Activated naive CD4-positive, alpha-beta T cell treated with anti-CD3 and anti-CD28 coated beads, Interleukin-2, amount 50 U/mL, for 24 hours (primary cell): Measurements from ENCODE around the gene CLMP.
"Not testable (repeated sequence)": the region's sequence is repeated elsewhere in the genome, so short reads cannot be mapped to it uniquely, and the experiment has no call there.

Source experiments
- H3K27ac Mint-ChIP-seq: one replicate; pipeline ENCODE4 v1.8.0; 2021; ENCODE audit warnings: mild to moderate bottlenecking, mixed read lengths
- H3K27me3 Mint-ChIP-seq: one replicate; pipeline ENCODE4 v1.8.0; 2021; ENCODE audit warnings: mixed read lengths
- H3K36me3 Mint-ChIP-seq: one replicate; pipeline ENCODE4 v1.8.0; 2021; ENCODE audit warnings: mixed read lengths
- H3K4me1 Mint-ChIP-seq: one replicate; pipeline ENCODE4 v1.8.0; 2021; ENCODE audit warnings: mixed read lengths
- H3K4me3 Mint-ChIP-seq: one replicate; pipeline ENCODE4 v1.8.0; 2021; ENCODE audit warnings: mild to moderate bottlenecking, mixed read lengths
- H3K9me3 Mint-ChIP-seq: one replicate; pipeline ENCODE4 v1.8.0; 2021; ENCODE audit warnings: mixed read lengths

CLMP gene

GRCh38 chr11:123148965-123149364 is 46.1 kb downstream of the CLMP start:
- Mint-ChIP-seq H3K4me3 (no peak overlapping the region), H3K4me1 (no peaks in the 10 kb centered on the region), H3K27me3 (no peaks in the 10 kb centered on the region), H3K9me3 (no peaks in the 10 kb centered on the region), H3K27ac (no peak overlapping the region), H3K36me3 (no peaks in the 10 kb centered on the region)

- no peak overlapping the region for H3K4me3 Mint-ChIP-seq
- H3K27me3 Mint-ChIP-seq, result no peaks in the 10 kb centered on the region
- H3K36me3 Mint-ChIP-seq, result no peaks in the 10 kb centered on the region
- no peaks in the 10 kb centered on the region for H3K9me3 Mint-ChIP-seq
- H3K27ac Mint-ChIP-seq, result no peak overlapping the region
- no peaks in the 10 kb centered on the region for H3K4me1 Mint-ChIP-seq
These were observed 49.4 kb downstream of the CLMP start for GRCh38 chr11:123145661-123146060.

GRCh38 chr11:123145220-123145619 is 49.8 kb downstream of the CLMP start:
- H3K36me3 Mint-ChIP-seq, result no peaks in the 10 kb centered on the region
- H3K9me3 Mint-ChIP-seq, result no peaks in the 10 kb centered on the region
- no peak overlapping the region for H3K4me3 Mint-ChIP-seq
- no peak overlapping the region for H3K27ac Mint-ChIP-seq
- no peaks in the 10 kb centered on the region for H3K4me1 Mint-ChIP-seq
- no peaks in the 10 kb centered on the region for H3K27me3 Mint-ChIP-seq

- Mint-ChIP-seq H3K4me1 (no peaks in the 10 kb centered on the region), H3K4me3 (no peak overlapping the region), H3K27me3 (no peaks in the 10 kb centered on the region), H3K27ac (no peak overlapping the region), H3K36me3 (no peaks in the 10 kb centered on the region), H3K9me3 (no peaks in the 10 kb centered on the region)
These were observed 50.3 kb downstream of the CLMP start for GRCh38 chr11:123144707-123145106.

- H3K27me3 Mint-ChIP-seq, result peaks cover 2% of the 10 kb centered on the region
- H3K4me1 Mint-ChIP-seq, result no peaks in the 10 kb centered on the region
- no peak overlapping the region for H3K4me3 Mint-ChIP-seq
- no peaks in the 10 kb centered on the region for H3K9me3 Mint-ChIP-seq
- H3K36me3 Mint-ChIP-seq, result no peaks in the 10 kb centered on the region
- H3K27ac Mint-ChIP-seq, result no peak overlapping the region
These were observed 51.1 kb downstream of the CLMP start for GRCh38 chr11:123143921-123144320.

GRCh38 chr11:123143476-123143875 is 51.6 kb downstream of the CLMP start:
- Mint-ChIP-seq H3K36me3 (no peaks in the 10 kb centered on the region), H3K4me3 (no peak overlapping the region), H3K27me3 (peaks cover 2% of the 10 kb centered on the region), H3K4me1 (no peaks in the 10 kb centered on the region), H3K9me3 (no peaks in the 10 kb centered on the region), H3K27ac (no peak overlapping the region)

GRCh38 chr11:123139206-123139605 is 55.8 kb downstream of the CLMP start:
- Mint-ChIP-seq H3K27ac (no peak overlapping the region), H3K4me3 (no peak overlapping the region), H3K4me1 (no peaks in the 10 kb centered on the region), H3K9me3 (no peaks in the 10 kb centered on the region), H3K36me3 (no peaks in the 10 kb centered on the region), H3K27me3 (peaks cover 2% of the 10 kb centered on the region)

- no peaks in the 10 kb centered on the region for H3K4me1 Mint-ChIP-seq
- peaks cover 2% of the 10 kb centered on the region for H3K27me3 Mint-ChIP-seq
- H3K36me3 Mint-ChIP-seq, result no peaks in the 10 kb centered on the region
- no peak overlapping the region for H3K4me3 Mint-ChIP-seq
- H3K9me3 Mint-ChIP-seq, result no peaks in the 10 kb centered on the region
- H3K27ac Mint-ChIP-seq, result no peak overlapping the region
These were observed 57.4 kb downstream of the CLMP start for GRCh38 chr11:123137431-123138224.

- Mint-ChIP-seq H3K27me3 (peaks cover 2% of the 10 kb centered on the region), H3K27ac (no peak overlapping the region)
These were observed 59.1 kb downstream of the CLMP start for GRCh38 chr11:123135863-123136446.

GRCh38 chr11:123132881-123133280 is 62.2 kb downstream of the CLMP start:
- Mint-ChIP-seq H3K4me3 (no peak overlapping the region), H3K4me1 (peaks cover 4% of the 10 kb centered on the region), H3K27ac (no peak overlapping the region), H3K9me3 (no peaks in the 10 kb centered on the region), H3K27me3 (no peaks in the 10 kb centered on the region), H3K36me3 (no peaks in the 10 kb centered on the region)

More at GRCh38 chr11:123135863-123136446, 59.1 kb downstream of the CLMP start:
- Mint-ChIP-seq H3K36me3 (no peaks in the 10 kb centered on the region), H3K9me3 (no peaks in the 10 kb centered on the region), H3K4me1 (no peaks in the 10 kb centered on the region), H3K4me3 (no peak overlapping the region)

- not testable (repeated sequence) for H3K27ac Mint-ChIP-seq, H3K27me3 Mint-ChIP-seq, H3K4me1 Mint-ChIP-seq, H3K36me3 Mint-ChIP-seq, H3K4me3 Mint-ChIP-seq, H3K9me3 Mint-ChIP-seq
These were observed 62.8 kb downstream of the CLMP start for GRCh38 chr11:123132034-123132766.

GRCh38 chr11:123129920-123130319 is 65.1 kb downstream of the CLMP start:
- Mint-ChIP-seq H3K9me3 (no peaks in the 10 kb centered on the region), H3K4me3 (no peak overlapping the region), H3K4me1 (peaks cover 4% of the 10 kb centered on the region), H3K27me3 (no peaks in the 10 kb centered on the region), H3K27ac (no peak overlapping the region), H3K36me3 (no peaks in the 10 kb centered on the region)

GRCh38 chr11:123125169-123125568 is 69.9 kb downstream of the CLMP start:
- Mint-ChIP-seq H3K4me3 (no peak overlapping the region), H3K36me3 (peaks cover 1% of the 10 kb centered on the region), H3K4me1 (peaks cover 4% of the 10 kb centered on the region), H3K27me3 (peaks cover 5% of the 10 kb centered on the region), H3K9me3 (no peaks in the 10 kb centered on the region), H3K27ac (no peak overlapping the region)

GRCh38 chr11:123122852-123123251 is 72.2 kb downstream of the CLMP start:
- Mint-ChIP-seq H3K4me3 (no peak overlapping the region), H3K36me3 (peaks cover 2% of the 10 kb centered on the region), H3K27me3 (peaks cover 5% of the 10 kb centered on the region), H3K4me1 (no peaks in the 10 kb centered on the region), H3K27ac (no peak overlapping the region), H3K9me3 (no peaks in the 10 kb centered on the region)

GRCh38 chr11:123122341-123122740 is 72.7 kb downstream of the CLMP start:
- Mint-ChIP-seq H3K9me3 (no peaks in the 10 kb centered on the region), H3K27ac (no peak overlapping the region), H3K27me3 (peaks cover 5% of the 10 kb centered on the region), H3K4me1 (no peaks in the 10 kb centered on the region), H3K4me3 (no peak overlapping the region), H3K36me3 (peaks cover 2% of the 10 kb centered on the region)

- Mint-ChIP-seq H3K27me3 (peaks cover 1% of the 10 kb centered on the region), H3K4me1 (peaks cover 2% of the 10 kb centered on the region), H3K4me3 (no peak overlapping the region), H3K36me3 (peaks cover 4% of the 10 kb centered on the region), H3K27ac (no peak overlapping the region), H3K9me3 (no peaks in the 10 kb centered on the region)
These were observed 78.6 kb downstream of the CLMP start for GRCh38 chr11:123116486-123116885.
